Measurements from ENCODE around the gene SAE1. TPM values are rescaled to one million over a fixed set of nuclear protein-coding genes. Genes with fewer than 3 reads are reported as not detected.

Gene SAE1
- total and polyA plus RNA-seq, 2 of the 4 experiments (the other 2 are of a cell fraction): 165 to 184 TPM

GRCh38 chr19:47172666-47173455 is 42.2 kb downstream of the SAE1 start:
- Histone ChIP-seq H3K9me1 (ENCODE audit: insufficient read depth, low read length) (peaks cover 17% of the 10 kb centered on the region), H3K23ac (ENCODE audit: low read depth, low read length) (no peak overlapping the region), H2AK5ac (ENCODE audit: low read depth, low read length) (no peak overlapping the region), H3K18ac (ENCODE audit: low read depth, low read length) (no peak overlapping the region), H2AK9ac (replicated peaks; ENCODE audit: low read depth, low read length, poor library complexity) (no peak overlapping the region), H3K9ac (ENCODE audit: low read depth, low read length) (no peak overlapping the region), H3K4ac (ENCODE audit: low read depth, low read length) (no peak overlapping the region), H3K4me2 (ENCODE audit: low read depth, low read length) (no peak overlapping the region), H3K4me1 (ENCODE audit: control insufficient read depth, insufficient read depth, low read length) (peaks cover 10% of the 10 kb centered on the region), H4K8ac (ENCODE audit: low read depth in 2 of 2, low read length in 2 of 2) (no peak overlapping the region; a peak in 1 of 4 replicates), H4K5ac (ENCODE audit: low read depth, low read length) (no peak overlapping the region), H2AFZ (replicated peaks; ENCODE audit: low read length, poor library complexity) (no peak overlapping the region), H3K56ac (ENCODE audit: extremely low read depth, insufficient read depth, low read length) (no peak overlapping the region), H2BK5ac (ENCODE audit: low read depth, low read length, poor library complexity, severe bottlenecking) (no peak overlapping the region), H2BK15ac (ENCODE audit: low read depth, low read length) (no peak overlapping the region), H3K14ac (replicated peaks; ENCODE audit: low read depth, low read length) (no peak overlapping the region), H3K27ac (ENCODE audit: insufficient read depth, low read length) (no peak overlapping the region), H3K27me3 (ENCODE audit: control insufficient read depth, insufficient read depth, low read length) (no peaks in the 10 kb centered on the region), H2BK120ac (ENCODE audit: low read depth, low read length) (no peak overlapping the region), H3K79me1 (ENCODE audit: low read depth in 1 of 2, low read length in 2 of 2) (peaks cover 32 to 69% of the 10 kb centered on the region in 2 experiments), H3K9me3 (ENCODE audit: control insufficient read depth, insufficient read depth, low read length) (no peaks in the 10 kb centered on the region), H4K91ac (ENCODE audit: insufficient read depth, low read depth, low read length) (no peak overlapping the region), H4K20me1 (ENCODE audit: insufficient read depth, low read length) (peaks cover 20% of the 10 kb centered on the region), H3K36me3 (ENCODE audit: control insufficient read depth, insufficient read depth, low read length) (peaks cover 29% of the 10 kb centered on the region), H3K4me3 (ENCODE audit: insufficient read depth, low read depth, low read length) (no peak overlapping the region), H2BK20ac (ENCODE audit: low read depth, low read length) (no peak overlapping the region)
- in situ Hi-C loops (cut with MboI; ENCODE audit: low sequenced_read_pairs): no loop called here
- intact Hi-C loops (cut with micrococcal nuclease): no loop called here
- dilution Hi-C loops (cut with HindIII; ENCODE audit: low sequenced_read_pairs, unreplicated experiment): no loop called here
- 93% methylated on average over 10 of the region's 19 CpGs; no CpG with 5 or more reads in 1 of the 2 experiments for WGBS, 2 experiments (ENCODE audit: extremely low coverage in 2 of 2, insufficient read length in 1 of 2)
- ChIA-PET POLR2A (ENCODE audit: unreplicated experiment) (no interaction called here), CTCF (no interaction called here)
- no peak for DNase-seq
- no TSS peak for BruUV-seq (replicated peaks)
- no peak for TF ChIP-seq CEBPB (IDR thresholded peaks at IDR 0.05; ENCODE audit: low read depth, low read length)
- no peak for TF ChIP-seq RAD21 (IDR thresholded peaks at IDR 0.05; ENCODE audit: low read length)
- TF ChIP-seq CTCF (conservative IDR thresholded peaks at IDR 0.05; ENCODE audit: low read depth, low read length): no peak
- no peak for TF ChIP-seq NFE2L2 (IDR thresholded peaks at IDR 0.05; ENCODE audit: low read depth, low read length)
- no peak for TF ChIP-seq CHD1 (IDR thresholded peaks at IDR 0.05; ENCODE audit: low read depth, low read length)
- TF ChIP-seq SMC3 (IDR thresholded peaks at IDR 0.05; ENCODE audit: low read depth, low read length): no peak
- no peak for TF ChIP-seq USF2 (IDR thresholded peaks at IDR 0.05; ENCODE audit: low read depth, low read length)
- ATAC-seq (ENCODE audit: low read depth): no peak

Data from IMR-90 (cell line).